Spleen (tissue), 11 donors: ENCODE measurements around the gene SMCHD1. TPM values are rescaled to one million over a fixed set of nuclear protein-coding genes. Genes with fewer than 3 reads are reported as not detected.

Experiments
- DNase-seq: peaks from one replicate; pipeline ENCODE4 v3.0.0-alpha.2; 2020
- H3K27ac ChIP-seq, 8 donors: fragments of 200-600 bp; sonication (generic) in 7 of 8; 1 replicate in 4 of 8; 2 replicates in 4 of 8; pipeline versions ENCODE4 v1.5.0 to v1.8.0; 2016 to 2021; ENCODE audit warnings: inconsistent platforms in 4 of 8, mild to moderate bottlenecking in 4 of 8, moderate library complexity in 1 of 8
- H3K27me3 ChIP-seq, 7 donors: fragments of 200-600 bp; sonication (generic) in 6 of 7; replicated peaks in 1 of 7; 1 replicate in 4 of 7; 2 replicates in 3 of 7; pipeline versions ENCODE4 v1.5.0 to v1.8.0; 2016 to 2021; ENCODE audit warnings: inconsistent platforms in 3 of 7, mild to moderate bottlenecking in 1 of 7
- H3K36me3 ChIP-seq, 6 donors: fragments of 200-600 bp; sonication (generic) in 5 of 6; 1 replicate in 4 of 6; 2 replicates in 2 of 6; pipeline versions ENCODE4 v1.5.0 to v1.8.0; 2016 to 2021; ENCODE audit warnings: inconsistent platforms in 2 of 6
- H3K4me1 ChIP-seq, 6 donors: fragments of 200-600 bp; sonication (generic) in 5 of 6; 1 replicate in 3 of 6; 2 replicates in 3 of 6; pipeline versions ENCODE4 v1.5.0 to v1.8.0; 2016 to 2021; ENCODE audit warnings: inconsistent platforms in 3 of 6
- H3K4me3 ChIP-seq, 8 donors: fragments of 200-600 bp; sonication (generic) in 7 of 8; 1 replicate in 4 of 8; 2 replicates in 4 of 8; pipeline versions ENCODE4 v1.5.0 to v1.8.0; 2016 to 2021; ENCODE audit warnings: inconsistent platforms in 4 of 8, mild to moderate bottlenecking in 4 of 8, moderate library complexity in 2 of 8
- H3K9me3 ChIP-seq, 8 donors: fragments of 200-600 bp; sonication (generic) in 7 of 8; 1 replicate in 4 of 8; 2 replicates in 4 of 8; pipeline versions ENCODE4 v1.5.0 to v1.8.0; 2016 to 2021; ENCODE audit warnings: inconsistent platforms in 4 of 8
- POLR2A ChIP-seq, 3 donors: fragments of 450-650 bp; IDR thresholded peaks; one replicate each; pipeline ENCODE4 v1.5.1; 2017; ENCODE audit warnings: antibody characterized with exemption in 3 of 3, mild to moderate bottlenecking in 1 of 3
- POLR2AphosphoS5 ChIP-seq, 3 donors: sonication (generic); formaldehyde crosslinking; IDR thresholded peaks; one replicate each; pipeline ENCODE4 v1.5.1; 2017; ENCODE audit warnings: antibody characterized with exemption in 3 of 3
- WGBS, 5 donors: extraction: QIAGEN DNeasy Blood & Tissue Kit in 3 of 5; methylation state at CpG; one replicate each; pipeline versions ENCODE4 v1.1.5 to v1.1.7; 2013 to 2018; 5-methylcytosine and 5-hydroxymethylcytosine counted together
- intact Hi-C: fragments of 100-400 bp; cut with DNase I; formaldehyde crosslinking; loops from one replicate; pipeline ENCODE4 v1.15.0; 2023; ENCODE audit warnings: low total_unique reads
- polyA plus RNA-seq, 3 donors: library from polyadenylated mRNA; stranded (reverse); fragments of 200-250 nt; gene quantifications; one replicate each; pipeline ENCODE4 v1.2.1, GENCODE V29; 2013
- total RNA-seq, 7 donors: library from RNA; depleted of rRNA in 3 of 7; stranded (reverse); fragments of >200 nt in 3 of 7; fragmentation: NEBNext Ultra II Directional in 4 of 7; extraction: Animal tissue kit (Norgen Biotek cat#: 25700) in 4 of 7; gene quantifications; one replicate each; pipeline versions ENCODE4 v1.1.0 to v1.2.1, GENCODE V29; 2016 to 2021
- TF ChIP-seq, protein P1 (sequence below), 11 experiments: fragments of 200-600 bp in 7 of 11; fragments of 450-650 bp in 4 of 11; sonication (generic) in 4 of 11; IDR thresholded peaks in 8 of 11; conservative IDR thresholded peaks in 3 of 11; 1 replicate in 7 of 11; 2 replicates in 4 of 11; pipeline versions ENCODE4 v1.4.0 to v1.8.0; 2016 to 2021; ENCODE audit warnings: antibody characterized with exemption in 11 of 11, inconsistent platforms in 4 of 11, mild to moderate bottlenecking in 1 of 11
- donor health status: healthy with polysubstance abuse.
- donor health status: DM: no; HTN: no; CAD: no; lungs with moderate emphysema.
- donor health status: DM: no; HTN: no; CAD: no.
- donor health status: Bipolar disorder and iron deficiency.
- donor health status: healthy.
- donor health status: DM: no; HTN: no; CAD: no.
- donor health status: DM: yes; HTN: yes; CAD: no.

Gene SMCHD1
- total and polyA plus RNA-seq, 10 donors = 14.7 to 361 (median 148) TPM

- WGBS, 5 donors = 49 to 71% (median 60%) methylated on average over 3 of the region's 3 CpGs
Measured at GRCh38 chr18:2687390-2688001, 32.0 kb downstream of the SMCHD1 start.

GRCh38 chr18:2692508-2692907 is 37.0 kb downstream of the SMCHD1 start:
- WGBS, 5 donors = 89 to 95% (median 93%) methylated on average over 3 of the region's 3 CpGs
- Histone ChIP-seq H3K4me3 (no peak overlapping the region), H3K9me3 (no peaks in the 10 kb centered on the region), H3K36me3 (peaks cover 2 to 100% (median 73%) of the 10 kb centered on the region in 6 donors), H3K27me3 (no peaks in the 10 kb centered on the region), H3K4me1 (peaks cover 3 to 13% (median 10%) of the 10 kb centered on the region in 6 donors), H3K27ac (no peak overlapping the region)
- intact Hi-C loops = no loop called here
- TF ChIP-seq, protein P1, sequence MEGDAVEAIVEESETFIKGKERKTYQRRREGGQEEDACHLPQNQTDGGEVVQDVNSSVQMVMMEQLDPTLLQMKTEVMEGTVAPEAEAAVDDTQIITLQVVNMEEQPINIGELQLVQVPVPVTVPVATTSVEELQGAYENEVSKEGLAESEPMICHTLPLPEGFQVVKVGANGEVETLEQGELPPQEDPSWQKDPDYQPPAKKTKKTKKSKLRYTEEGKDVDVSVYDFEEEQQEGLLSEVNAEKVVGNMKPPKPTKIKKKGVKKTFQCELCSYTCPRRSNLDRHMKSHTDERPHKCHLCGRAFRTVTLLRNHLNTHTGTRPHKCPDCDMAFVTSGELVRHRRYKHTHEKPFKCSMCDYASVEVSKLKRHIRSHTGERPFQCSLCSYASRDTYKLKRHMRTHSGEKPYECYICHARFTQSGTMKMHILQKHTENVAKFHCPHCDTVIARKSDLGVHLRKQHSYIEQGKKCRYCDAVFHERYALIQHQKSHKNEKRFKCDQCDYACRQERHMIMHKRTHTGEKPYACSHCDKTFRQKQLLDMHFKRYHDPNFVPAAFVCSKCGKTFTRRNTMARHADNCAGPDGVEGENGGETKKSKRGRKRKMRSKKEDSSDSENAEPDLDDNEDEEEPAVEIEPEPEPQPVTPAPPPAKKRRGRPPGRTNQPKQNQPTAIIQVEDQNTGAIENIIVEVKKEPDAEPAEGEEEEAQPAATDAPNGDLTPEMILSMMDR (IDR thresholded peaks at IDR 0.05 in 8 of 11, conservative IDR thresholded peaks at IDR 0.05 in 3 of 11) = no peak
- TF ChIP-seq POLR2AphosphoS5 (IDR thresholded peaks at IDR 0.05) (no peak), POLR2A (IDR thresholded peaks at IDR 0.05) (no peak)
- no peak for DNase-seq

More at GRCh38 chr18:2687390-2688001, 32.0 kb downstream of the SMCHD1 start:
- no peak for DNase-seq
- H3K4me1 ChIP-seq = peaks cover 3 to 38% (median 29%) of the 10 kb centered on the region in 6 donors
- H3K27me3 ChIP-seq = no peaks in the 10 kb centered on the region
- peaks cover 6 to 96% (median 44%) of the 10 kb centered on the region in 6 donors for H3K36me3 ChIP-seq
- H3K4me3 ChIP-seq = no peak overlapping the region
- peaks cover 0 to 22% (median 20%) of the 10 kb centered on the region in 8 donors for H3K9me3 ChIP-seq
- peak overlapping the region in 7 of 8 donors; percentile 23 to 65 (median 53) for H3K27ac ChIP-seq
- TF ChIP-seq POLR2AphosphoS5 (IDR thresholded peaks at IDR 0.05) (no peak), POLR2A (IDR thresholded peaks at IDR 0.05) (no peak)
- TF ChIP-seq, protein P1 (IDR thresholded peaks at IDR 0.05 in 8 of 11, conservative IDR thresholded peaks at IDR 0.05 in 3 of 11) = no peak
- intact Hi-C loops = no loop called here

DNA sequence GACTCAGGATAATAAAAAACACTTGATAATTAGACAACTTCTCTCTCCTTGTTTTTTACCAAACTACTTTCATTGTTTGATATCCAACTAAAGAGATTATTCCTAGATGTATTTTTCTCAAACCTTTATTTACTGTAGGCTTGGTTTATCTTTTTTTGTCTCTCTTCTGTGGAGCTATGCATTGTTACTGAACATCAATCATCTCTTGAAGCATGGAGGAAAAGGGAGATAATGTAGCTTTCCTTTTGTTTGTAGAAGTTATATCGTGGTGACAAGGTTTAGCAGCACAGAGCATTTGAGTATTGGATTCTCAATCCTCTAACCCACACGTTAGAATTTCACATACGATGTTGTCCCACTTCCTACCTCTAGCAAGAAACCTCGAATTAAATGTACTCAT is 41.7 kb downstream of the SMCHD1 start:
- intact Hi-C loops = no loop called here
- H3K4me1 ChIP-seq = no peaks in the 10 kb centered on the region
- H3K4me3 ChIP-seq = no peak overlapping the region
- no peak overlapping the region for H3K27ac ChIP-seq
- no peaks in the 10 kb centered on the region for H3K9me3 ChIP-seq
- H3K27me3 ChIP-seq = no peaks in the 10 kb centered on the region
- 77 to 83% (median 81%) methylated on average over 4 of the region's 4 CpGs for WGBS, 5 donors
- peaks cover 2 to 100% (median 89%) of the 10 kb centered on the region in 6 donors for H3K36me3 ChIP-seq
- TF ChIP-seq, protein P1 (IDR thresholded peaks at IDR 0.05 in 8 of 11, conservative IDR thresholded peaks at IDR 0.05 in 3 of 11) = no peak
- TF ChIP-seq POLR2AphosphoS5 (IDR thresholded peaks at IDR 0.05) = peak in 1 of 3 donors; percentile 11
- no peak for DNase-seq

DNA sequence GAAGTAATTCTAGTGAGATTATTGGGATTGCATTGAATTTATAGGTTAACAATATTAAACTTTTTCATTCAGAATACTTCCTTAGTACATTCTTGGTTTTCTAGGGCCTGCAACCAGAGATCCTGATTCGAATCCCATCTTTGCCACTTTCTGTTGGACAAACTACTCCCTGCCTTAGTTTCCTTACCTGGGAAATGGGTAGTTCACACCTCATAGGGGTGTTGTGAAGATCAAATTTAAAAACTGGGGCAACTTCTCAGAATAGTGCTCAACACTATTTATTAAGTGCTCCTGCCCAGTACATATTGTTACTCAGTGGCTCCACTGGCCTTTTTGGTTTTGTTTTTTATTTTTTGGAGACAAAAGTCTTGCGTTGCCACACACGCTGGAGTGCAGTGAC is 43.5 kb downstream of the SMCHD1 start:
- DNase-seq = no peak
- 63 to 65% (median 65%) methylated on average over 3 of the region's 3 CpGs for WGBS, 5 donors
- Histone ChIP-seq H3K27me3 (no peaks in the 10 kb centered on the region), H3K4me3 (no peak overlapping the region), H3K27ac (no peak overlapping the region), H3K4me1 (no peaks in the 10 kb centered on the region), H3K36me3 (peaks cover 2 to 100% (median 88%) of the 10 kb centered on the region in 6 donors), H3K9me3 (no peaks in the 10 kb centered on the region)
- intact Hi-C loops = no loop called here
- TF ChIP-seq POLR2A (IDR thresholded peaks at IDR 0.05) (no peak), POLR2AphosphoS5 (IDR thresholded peaks at IDR 0.05) (no peak)
